IMR-90 (cell line): ENCODE results near the gene MAGEA2.

Source experiments
- CEBPB ChIP-seq: IDR thresholded peaks from 2 replicates; pipeline ENCODE4 v1.6.1; 2012; ENCODE audit warnings: low read depth, low read length, improper control_type of control experiment
- CHD1 ChIP-seq: IDR thresholded peaks from 2 replicates; pipeline ENCODE4 v1.6.1; 2012; ENCODE audit warnings: low read depth, low read length, improper control_type of control experiment
- CTCF ChIP-seq: conservative IDR thresholded peaks from 2 replicates; pipeline ENCODE4 v1.5.1; 2012; ENCODE audit warnings: mild to moderate bottlenecking, low read depth, low read length, improper control_type of control experiment
- ELK1 ChIP-seq: fragments of 150-350 bp; IDR thresholded peaks from 2 replicates; pipeline ENCODE4 v1.6.1; 2016; ENCODE audit warnings: low read depth, mild to moderate bottlenecking, low read length, moderate library complexity, borderline replicate concordance
- FOS ChIP-seq: fragments of 150-350 bp; IDR thresholded peaks from 2 replicates; pipeline ENCODE4 v1.6.1; 2016; ENCODE audit warnings: low read depth, low read length
- NFE2L2 ChIP-seq: fragments of 150-350 bp; IDR thresholded peaks from 2 replicates; pipeline ENCODE4 v1.6.1; 2016; ENCODE audit warnings: low read depth, mild to moderate bottlenecking, low read length
- POLR2A ChIP-seq: IDR thresholded peaks from 2 replicates; pipeline ENCODE4 v1.6.1; 2012; ENCODE audit warnings: mild to moderate bottlenecking, low read depth, low read length
- RAD21 ChIP-seq: IDR thresholded peaks from 2 replicates; pipeline ENCODE4 v1.6.1; 2012; ENCODE audit warnings: low read length, improper control_type of control experiment
- USF2 ChIP-seq: fragments of 150-350 bp; IDR thresholded peaks from 2 replicates; pipeline ENCODE4 v1.6.1; 2017; ENCODE audit warnings: mild to moderate bottlenecking, antibody characterized with exemption, low read length, low read depth

- TF ChIP-seq CTCF (no peak), CEBPB (no peak), POLR2A (no peak), NFE2L2 (no peak), ELK1 (no peak), RAD21 (no peak), FOS (no peak), CHD1 (no peak), USF2 (no peak)
Measured at GRCh38 chrX:152735101-152735500, 18.5 kb downstream of the MAGEA2 start.
